ENCODE measurements around the gene REEP5. TPM values are rescaled to one million over a fixed set of nuclear protein-coding genes. Genes with fewer than 3 reads are reported as not detected.
A peak's percentile ranks its signal among the peaks of the same experiment; 100 is the strongest.

The REEP5 gene
- total and polyA plus RNA-seq, 9 of the 15 experiments (the other 6 are each of a cell fraction or from before 2014, with no cell fraction given): 14.7 to 102 (median 36.0) TPM

- TF ChIP-seq TCFL5 (CRISPR knock-in tag; conservative IDR thresholded peaks at IDR 0.05): no peak
These were observed 58.5 kb downstream of the REEP5 start (continued) for GRCh38 chr5:112863549-112863948.

- FAIRE-seq: no peak
- Histone ChIP-seq H3K36me3 (ENCODE audit: control insufficient read depth, insufficient read depth, low read length) (peaks cover 46% of the 10 kb centered on the region), H3K4me2 (ENCODE audit: insufficient read depth, low read length) (peak overlapping the region; percentile 85), H3K9me3 (replicated peaks; ENCODE audit: control insufficient read depth, insufficient read depth, low read depth, low read length) (no peaks in the 10 kb centered on the region), H3K9ac (ENCODE audit: insufficient read depth in 1 of 2, low read depth in 2 of 2, low read length in 2 of 2) (peak overlapping the region; percentile 84 to 94), H4K20me1 (replicated peaks; ENCODE audit: control insufficient read depth, insufficient read depth, low read length) (no peaks in the 10 kb centered on the region), H3K4me1 (replicated peaks in 1 of 2; ENCODE audit: control insufficient read depth in 2 of 2, insufficient read depth in 2 of 2, low read length in 2 of 2) (peaks cover 0 to 12% of the 10 kb centered on the region in 2 experiments; a peak in 2 of 5 replicates), H3K27ac (ENCODE audit: extremely low read depth, low read depth, low read length) (peak overlapping the region; percentile 81; the same call in 2 of the 3 replicates), H3K9me1 (ENCODE audit: control insufficient read depth, insufficient read depth, low read length) (no peaks in the 10 kb centered on the region), H3K4me3 (peak overlapping the region; percentile 82), H3K27me3 (ENCODE audit: control insufficient read depth in 2 of 2, insufficient read depth in 2 of 2, low read length in 2 of 2) (no peaks in the 10 kb centered on the region), H2AFZ (ENCODE audit: low read depth, low read length) (no peak overlapping the region), H3K79me2 (ENCODE audit: control insufficient read depth, insufficient read depth, low read length) (peaks cover 48% of the 10 kb centered on the region)
- POLR2A ChIA-PET: interaction anchor here (1.5 to 2.0 kb wide), 2 partner anchors 14 kb away, joined by 4 to 12 read pairs; no protein-coding TSS in a partner anchor
- 5% methylated on average over 9 of the region's 9 CpGs for WGBS (ENCODE audit: insufficient coverage, low coverage, missing lambda C conversion rate)
- CTCF ChIA-PET (ENCODE audit: low intra/inter-chr PET ratio): no interaction called here
- peak in 3 of 4 experiments; percentile 20 to 30 (median 24) for DNase-seq (ENCODE audit: extremely low read depth in 1 of 4, low spot score in 3 of 4)
- no TSS peak for BruUV-seq (replicated peaks)
- in situ Hi-C loops (cut with MboI) (no loop called here), intact Hi-C loops (cut with micrococcal nuclease) (loop anchor here (5.0 kb wide), 2 partner anchors 115 to 170 kb away; partner anchors contain the start of gene DCP2)
- no peak; the same call in 2 of the 3 replicates for ATAC-seq
- TF ChIP-seq NFE2L1 (tag; IDR thresholded peaks at IDR 0.05; ENCODE audit: borderline replicate concordance, low read depth): no peak
- no peak for TF ChIP-seq DLX4 (CRISPR knock-in tag; IDR thresholded peaks at IDR 0.05)
- no peak for TF ChIP-seq ZNF449 (CRISPR knock-in tag; IDR thresholded peaks at IDR 0.05)
- no peak for TF ChIP-seq IRF9 (tag; IDR thresholded peaks at IDR 0.05)
- TF ChIP-seq SMAD1 (IDR thresholded peaks at IDR 0.05; ENCODE audit: low read depth, low read length, partially characterized antibody): no peak
- no peak for TF ChIP-seq ZHX1 (conservative IDR thresholded peaks at IDR 0.05; ENCODE audit: low read length)
- no peak for TF ChIP-seq JUND (IDR thresholded peaks at IDR 0.05; ENCODE audit: borderline replicate concordance, low read depth, low read length)
- no peak for TF ChIP-seq JUND (tag; IDR thresholded peaks at IDR 0.05; ENCODE audit: borderline replicate concordance, low read depth, low read length)
- TF ChIP-seq CREB1 (IDR thresholded peaks at IDR 0.05): no peak
- TF ChIP-seq CREB1 (CRISPR knock-in tag; IDR thresholded peaks at IDR 0.05): no peak
- TF ChIP-seq CHCHD3 (CRISPR knock-in tag; IDR thresholded peaks at IDR 0.05): no peak
- TF ChIP-seq ZBTB12 (CRISPR knock-in tag; IDR thresholded peaks at IDR 0.05): no peak
- TF ChIP-seq KHSRP (IDR thresholded peaks at IDR 0.05): no peak
- TF ChIP-seq BDP1 (IDR thresholded peaks at IDR 0.05; ENCODE audit: insufficient read depth, insufficient read length): no peak
These were observed 59.9 kb downstream of the REEP5 start for GRCh38 chr5:112862085-112862484.
